Pancreas (tissue), 10 donors: ENCODE data around the gene EFCAB6. TPM values are rescaled to one million over a fixed set of nuclear protein-coding genes. Genes with fewer than 3 reads are reported as not detected.

Experiments used
- ATAC-seq, 4 donors: fragments of 200-7000 bp; cut with Tn5 transposase; one replicate each; pipeline versions ENCODE4 v1.8.0 to v1.9.1; 2020; ENCODE audit warnings: mild to moderate bottlenecking in 4 of 4, moderate library complexity in 4 of 4
- DNase-seq, 6 donors: peaks; one replicate each; pipeline ENCODE4 v3.0.0-alpha.2; 2020
- FAIRE-seq: peaks from 2 replicates; lab custom pipeline; 2012; peaks lifted over from hg19 to GRCh38; lab: Jason Lieb, UNC
- H3K27ac ChIP-seq, 4 donors: fragments of 200-600 bp; sonication (generic); 1 replicate in 3 of 4; 2 replicates in 1 of 4; pipeline versions ENCODE4 v1.5.0 to v1.8.0; 2020
- H3K27me3 ChIP-seq, 4 donors: fragments of 200-600 bp; one replicate each; pipeline ENCODE4 v1.8.0; 2021
- H3K36me3 ChIP-seq, 3 donors: fragments of 200-600 bp; sonication (generic) in 1 of 3; one replicate each; pipeline versions ENCODE4 v1.5.0 to v1.8.0; 2020 to 2021
- H3K4me1 ChIP-seq, 3 donors: fragments of 200-600 bp; one replicate each; pipeline ENCODE4 v1.8.0; 2021
- H3K4me3 ChIP-seq, 4 donors: fragments of 200-600 bp; sonication (generic) in 2 of 4; one replicate each; pipeline versions ENCODE4 v1.5.0 to v1.8.0; 2020 to 2021
- H3K9me3 ChIP-seq, 4 donors: fragments of 200-600 bp; one replicate each; pipeline ENCODE4 v1.8.0; 2021
- CTCF ChIP-seq, 4 donors: fragments of 200-600 bp; sonication (generic) in 3 of 4; IDR thresholded peaks; one replicate each; pipeline versions ENCODE4 v1.5.0 to v1.8.0; 2021; ENCODE audit warnings: antibody characterized with exemption in 4 of 4
- WGBS, 2 donors: extraction: QIAGEN DNeasy Blood & Tissue Kit; methylation state at CpG; one replicate each; pipeline ENCODE4 v1.1.7; 2013; 5-methylcytosine and 5-hydroxymethylcytosine counted together
- intact Hi-C, 3 donors: fragments of 100-400 bp; cut with DNase I; formaldehyde crosslinking; loops; one replicate each; pipeline versions ENCODE4 v1.11.1 to v1.14.2; 2022
- polyA plus RNA-seq, 2 donors: library from polyadenylated mRNA; stranded (reverse); fragments of 200-250 nt; gene quantifications; one replicate each; pipeline ENCODE4 v1.2.3, GENCODE V29; 2013
- total RNA-seq, 6 donors: library from RNA; stranded (reverse); fragmentation: NEBNext Ultra II Directional in 4 of 6; extraction: Animal tissue kit (Norgen Biotek cat#: 25700) in 4 of 6; gene quantifications; one replicate each; pipeline versions ENCODE4 v1.2.1 to v1.2.4, GENCODE V29; 2021 to 2023
- donor health status: healthy with polysubstance abuse.
- donor health status: DM: no; HTN: no; CAD: no; lungs with moderate emphysema.
- donor health status: DM: no; HTN: no; CAD: no.
- donor health status: control.
- donor health status: control.
- donor health status: Bipolar disorder and iron deficiency.
- donor health status: DM: yes; HTN: yes; CAD: no.
- donor health status: DM: no; HTN: no; CAD: no.
- donor health status: DM: no; HTN: no; CAD: no.
- donor health status: DM: yes; HTN: yes; CAD: no.

Gene EFCAB6
- total and polyA plus RNA-seq, 8 donors = 1.6 to 3.4 (median 2.2) TPM

DNA sequence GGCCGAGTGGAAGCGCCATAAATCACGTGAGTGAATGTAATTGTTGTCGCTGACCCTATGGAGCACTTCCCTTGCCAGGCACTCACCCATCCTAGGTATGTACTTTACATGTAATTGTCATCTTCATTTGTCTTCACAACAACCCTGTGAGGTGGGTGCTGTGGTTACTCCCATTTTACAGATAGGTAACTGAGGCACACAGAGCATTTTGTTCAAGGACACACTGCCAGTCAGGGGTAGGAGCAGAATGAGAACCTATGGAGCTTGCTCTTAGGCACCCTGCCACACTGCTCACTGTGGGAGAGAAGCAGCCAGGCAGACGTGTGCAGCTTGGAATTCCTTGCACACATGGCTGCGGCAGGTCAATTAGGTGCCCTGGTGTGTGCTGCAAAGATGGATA, 785 bp upstream of the EFCAB6 start:
- Histone ChIP-seq H3K36me3 (no peaks in the 10 kb centered on the region), H3K27me3 (no peaks in the 10 kb centered on the region), H3K27ac (peak overlapping the region in 1 of 4 donors; percentile 69), H3K4me3 (peak overlapping the region; percentile 62 to 93 (median 74)), H3K4me1 (peaks cover 0 to 10% (median 7%) of the 10 kb centered on the region in 3 donors), H3K9me3 (no peaks in the 10 kb centered on the region)
- intact Hi-C loops = no loop called here
- DNase-seq = no peak
- no peak for FAIRE-seq
- ATAC-seq = no peak
- 9 to 13% methylated on average over 6 of the region's 6 CpGs for WGBS, 2 donors
- no peak for TF ChIP-seq CTCF (IDR thresholded peaks at IDR 0.05)

- H3K27ac ChIP-seq = peak overlapping the region; percentile 33 to 82 (median 66)
- peak overlapping the region; percentile 62 to 93 (median 74) for H3K4me3 ChIP-seq
- intact Hi-C loops = no loop called here
- peaks cover 0 to 10% (median 7%) of the 10 kb centered on the region in 3 donors for H3K4me1 ChIP-seq
- 0 to 1% methylated on average over 21 of the region's 21 CpGs for WGBS, 2 donors
- ATAC-seq = peak; percentile 39 to 59 (median 56)
- no peak for TF ChIP-seq CTCF (IDR thresholded peaks at IDR 0.05)
- H3K27me3 ChIP-seq = no peaks in the 10 kb centered on the region
- DNase-seq = no peak
- no peaks in the 10 kb centered on the region for H3K9me3 ChIP-seq
- H3K36me3 ChIP-seq = no peaks in the 10 kb centered on the region
- FAIRE-seq = no peak
Observed at GRCh38 chr22:43811777-43812148, 342 bp downstream of the EFCAB6 start.

DNA sequence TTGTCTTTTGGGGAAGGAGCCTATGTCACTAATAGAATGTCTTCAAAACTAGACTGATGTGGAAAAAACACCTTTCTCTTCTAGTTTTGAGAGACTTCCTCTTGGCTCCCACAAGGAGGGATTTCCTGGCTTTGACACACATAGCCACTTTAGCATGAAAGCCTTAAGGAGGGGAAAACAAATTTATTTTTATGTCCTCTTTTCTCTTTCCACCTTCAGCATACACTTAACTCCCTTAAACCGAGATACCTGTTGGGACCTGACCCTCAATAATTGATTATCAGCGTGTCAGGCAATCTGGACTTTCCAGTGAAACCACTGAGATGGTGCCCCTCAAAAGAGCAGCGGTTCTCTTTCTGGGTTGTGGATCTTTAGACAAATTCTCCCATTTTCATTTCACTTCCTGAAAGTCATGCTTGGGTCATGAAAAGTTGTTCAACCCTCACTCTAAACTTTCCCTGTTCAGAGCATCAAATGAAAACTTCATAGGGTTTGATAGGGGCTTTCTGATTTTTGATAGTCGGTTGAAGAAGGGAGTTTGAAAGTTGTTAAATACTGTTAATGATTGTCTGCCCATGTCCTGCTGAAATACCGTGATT, 9.1 kb downstream of the EFCAB6 start:
- no peaks in the 10 kb centered on the region for H3K27me3 ChIP-seq
- FAIRE-seq = no peak

GRCh38 chr22:43800970-43801369, 11.1 kb downstream of the EFCAB6 start:
- no peaks in the 10 kb centered on the region for H3K4me1 ChIP-seq
- intact Hi-C loops = no loop called here
- no peak overlapping the region for H3K4me3 ChIP-seq
- no peaks in the 10 kb centered on the region for H3K9me3 ChIP-seq
- no peak for FAIRE-seq
- no peak for DNase-seq
- no peak for ATAC-seq
- TF ChIP-seq CTCF (IDR thresholded peaks at IDR 0.05) = no peak
- no peak overlapping the region for H3K27ac ChIP-seq
- H3K27me3 ChIP-seq = no peaks in the 10 kb centered on the region
- no peaks in the 10 kb centered on the region for H3K36me3 ChIP-seq
- 71 to 95% methylated on average over 1 of the region's 1 CpG for WGBS, 2 donors

More for the DNA sequence above, 9.1 kb downstream of the EFCAB6 start:
- no peak for TF ChIP-seq CTCF (IDR thresholded peaks at IDR 0.05)
- H3K27ac ChIP-seq = no peak overlapping the region
- no peaks in the 10 kb centered on the region for H3K36me3 ChIP-seq
- H3K4me1 ChIP-seq = no peaks in the 10 kb centered on the region
- 74 to 83% methylated on average over 5 of the region's 5 CpGs for WGBS, 2 donors
- DNase-seq (no peak), ATAC-seq (no peak)
- intact Hi-C loops = no loop called here
- H3K4me3 ChIP-seq = no peak overlapping the region
- H3K9me3 ChIP-seq = no peaks in the 10 kb centered on the region

DNA sequence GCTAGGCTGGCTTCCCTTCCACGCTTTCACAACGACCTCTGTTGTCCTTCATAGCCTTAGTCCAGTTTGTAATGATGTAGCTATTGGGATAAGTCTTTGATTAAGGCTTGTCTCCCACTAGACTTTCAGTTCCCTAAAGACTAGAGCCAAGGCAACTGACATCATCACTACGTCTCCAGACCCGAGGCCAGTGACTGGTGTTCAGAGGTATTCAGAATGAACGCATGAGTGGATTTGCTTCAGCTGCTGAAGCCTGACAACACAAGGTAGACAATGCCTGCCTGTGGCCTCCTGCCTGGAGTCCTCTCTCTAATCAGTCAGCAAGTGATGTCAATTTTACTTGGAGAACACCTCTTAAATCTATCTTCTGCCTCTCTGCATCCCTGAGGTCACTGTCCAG, 13.6 kb downstream of the EFCAB6 start:
- intact Hi-C loops = loop anchor here in 1 of 3 donors (10.0 kb wide), 1 partner anchor 164 kb away; no protein-coding TSS in a partner anchor
- WGBS, 2 donors = 78 to 80% methylated on average over 5 of the region's 5 CpGs
- Histone ChIP-seq H3K36me3 (no peaks in the 10 kb centered on the region), H3K4me3 (no peak overlapping the region), H3K27ac (no peak overlapping the region), H3K27me3 (no peaks in the 10 kb centered on the region), H3K4me1 (no peaks in the 10 kb centered on the region), H3K9me3 (no peaks in the 10 kb centered on the region)
- no peak for DNase-seq
- no peak for FAIRE-seq
- no peak for TF ChIP-seq CTCF (IDR thresholded peaks at IDR 0.05)
- ATAC-seq = no peak
